Neural crest cell (in vitro differentiated cells): ENCODE measurements around the gene FHOD1. TPM values are rescaled to one million over a fixed set of nuclear protein-coding genes. Genes with fewer than 3 reads are reported as not detected.

Source experiments
- DNase-seq: peaks from one replicate; pipeline ENCODE4 v3.0.0; 2021; ENCODE audit warnings: low read depth, mixed read lengths, low spot score
- H3K27ac Mint-ChIP-seq: one replicate; pipeline ENCODE4 v1.8.0; 2021; ENCODE audit warnings: mild to moderate bottlenecking, mixed read lengths; ENCODE audit not compliant: unreplicated experiment
- H3K27me3 Mint-ChIP-seq: 2 replicates; pipeline ENCODE4 v1.8.0; 2021; ENCODE audit warnings: low read depth, mild to moderate bottlenecking, mixed read lengths
- H3K36me3 Mint-ChIP-seq: 2 replicates; pipeline ENCODE4 v1.8.0; 2021; ENCODE audit warnings: low read depth, mild to moderate bottlenecking, mixed read lengths
- H3K4me1 Mint-ChIP-seq: 2 replicates; pipeline ENCODE4 v1.8.0; 2021; ENCODE audit warnings: mixed read lengths
- H3K4me3 Mint-ChIP-seq: one replicate; pipeline ENCODE4 v1.8.0; 2021; ENCODE audit warnings: mild to moderate bottlenecking, mixed read lengths
- H3K9me3 Mint-ChIP-seq: 2 replicates; pipeline ENCODE4 v1.8.0; 2021; ENCODE audit warnings: mixed read lengths
- CTCF ChIP-seq: fragments of 200-600 bp; sonication (generic); conservative IDR thresholded peaks from 2 replicates; pipeline ENCODE4 v1.5.0; 2021; ENCODE audit warnings: antibody characterized with exemption, mild to moderate bottlenecking
- total RNA-seq: library from RNA; stranded (reverse); gene quantifications from 2 replicates; pipeline ENCODE4 v1.2.1, GENCODE V29; 2021

Gene FHOD1
- total RNA-seq, 1 donor from 2014 or later = 45.5 TPM

GRCh38 chr16:67279296-67280089, 32.2 kb upstream of the FHOD1 start, which contains the start of gene PLEKHG4:
TSS of gene PLEKHG4 (plus strand) at chr16:67279532. CDS start at chr16:67280045, 513 bp downstream.
- Mint-ChIP-seq H3K27me3 (no peaks in the 10 kb centered on the region), H3K27ac (no peak within 1 kb of the TSS), H3K36me3 (no peaks in the 10 kb centered on the region), H3K4me3 (peak within 1 kb of the TSS; percentile 74), H3K4me1 (no peaks in the 10 kb centered on the region), H3K9me3 (no peaks in the 10 kb centered on the region)
- DNase-seq = peak; percentile 63
- peak; percentile 76 for TF ChIP-seq CTCF

GRCh38 chr16:67278773-67279295, 31.6 kb upstream of the FHOD1 start:
- Mint-ChIP-seq H3K9me3 (no peaks in the 10 kb centered on the region), H3K36me3 (no peaks in the 10 kb centered on the region), H3K4me3 (peak overlapping the region; percentile 74), H3K27me3 (no peaks in the 10 kb centered on the region), H3K4me1 (no peaks in the 10 kb centered on the region), H3K27ac (no peak overlapping the region)
- TF ChIP-seq CTCF = no peak
- no peak for DNase-seq

GRCh38 chr16:67277999-67278772, 30.9 kb upstream of the FHOD1 start:
- H3K4me1 Mint-ChIP-seq = no peaks in the 10 kb centered on the region
- no peaks in the 10 kb centered on the region for H3K27me3 Mint-ChIP-seq
- no peaks in the 10 kb centered on the region for H3K36me3 Mint-ChIP-seq
- DNase-seq = no peak
- no peak for TF ChIP-seq CTCF
- H3K4me3 Mint-ChIP-seq = peak overlapping the region; percentile 74
- H3K27ac Mint-ChIP-seq = no peak overlapping the region
- no peaks in the 10 kb centered on the region for H3K9me3 Mint-ChIP-seq

- Mint-ChIP-seq H3K36me3 (no peaks in the 10 kb centered on the region), H3K4me1 (no peaks in the 10 kb centered on the region), H3K4me3 (no peak overlapping the region), H3K27ac (no peak overlapping the region), H3K9me3 (no peaks in the 10 kb centered on the region), H3K27me3 (no peaks in the 10 kb centered on the region)
- no peak for DNase-seq
- TF ChIP-seq CTCF = no peak
Observed at GRCh38 chr16:67277294-67277998, 30.2 kb upstream of the FHOD1 start.

- no peaks in the 10 kb centered on the region for H3K4me1 Mint-ChIP-seq
- H3K36me3 Mint-ChIP-seq = no peaks in the 10 kb centered on the region
- TF ChIP-seq CTCF = no peak
- H3K4me3 Mint-ChIP-seq = no peak overlapping the region
- DNase-seq = no peak
- no peak overlapping the region for H3K27ac Mint-ChIP-seq
- no peaks in the 10 kb centered on the region for H3K27me3 Mint-ChIP-seq
- H3K9me3 Mint-ChIP-seq = no peaks in the 10 kb centered on the region
Observed at GRCh38 chr16:67275321-67275720, 28.0 kb upstream of the FHOD1 start.
